Stimulated activated CD4-positive, alpha-beta T cell treated with anti-CD3 and anti-CD28 coated beads, Interleukin-1b, Interleukin-23, amount 100 ng/mL, for 24 hours (primary cell): ENCODE measurements around the gene FAM222B.
A peak's percentile ranks its signal among the peaks of the same experiment; 100 is the strongest.
"Not testable (repeated sequence)": the region's sequence is repeated elsewhere in the genome, so short reads cannot be mapped to it uniquely, and the experiment has no call there.

Source experiments
- DNase-seq, 4 experiments: peaks; one replicate each; pipeline ENCODE4 v3.0.0-alpha.2; 2020; ENCODE audit warnings: low read depth in 4 of 4, low spot score in 1 of 4

FAM222B gene

GRCh38 chr17:28841901-28842281 lies 699 bp downstream of the FAM222B start:
- DNase-seq: no peak

- no peak for DNase-seq
These were observed 3.4 kb downstream of the FAM222B start for GRCh38 chr17:28839221-28839620.

GRCh38 chr17:28836541-28836940 lies 6.0 kb downstream of the FAM222B start:
- not testable (repeated sequence) for DNase-seq

- DNase-seq: no peak
These were observed 8.2 kb downstream of the FAM222B start for GRCh38 chr17:28834420-28834819.

- no peak for DNase-seq
These were observed 14.1 kb downstream of the FAM222B start for GRCh38 chr17:28828294-28829040.

- no peak for DNase-seq
These were observed 14.9 kb downstream of the FAM222B start for GRCh38 chr17:28827672-28828071.

- DNase-seq: no peak
These were observed 23.0 kb downstream of the FAM222B start for GRCh38 chr17:28819582-28819981.

GRCh38 chr17:28818819-28819221 lies 23.8 kb downstream of the FAM222B start:
- no peak for DNase-seq

- DNase-seq: no peak
These were observed 26.1 kb downstream of the FAM222B start for GRCh38 chr17:28816540-28816939.

- DNase-seq: no peak
These were observed 29.7 kb downstream of the FAM222B start for GRCh38 chr17:28812748-28813377.

- DNase-seq: peak; percentile 81 to 98 (median 93)
These were observed 30.4 kb downstream of the FAM222B start for GRCh38 chr17:28812091-28812747.

- no peak for DNase-seq
These were observed 30.9 kb downstream of the FAM222B start for GRCh38 chr17:28811651-28812090.

- DNase-seq: no peak
These were observed 32.2 kb downstream of the FAM222B start for GRCh38 chr17:28810437-28810836.

- no peak for DNase-seq
These were observed 34.5 kb downstream of the FAM222B start for GRCh38 chr17:28807925-28808634.

GRCh38 chr17:28796062-28796461 lies 46.5 kb downstream of the FAM222B start:
- DNase-seq: no peak

- not testable (repeated sequence) for DNase-seq
These were observed 47.6 kb downstream of the FAM222B start for GRCh38 chr17:28794846-28795441.

GRCh38 chr17:28792877-28793661 lies 49.5 kb downstream of the FAM222B start:
- DNase-seq: no peak

GRCh38 chr17:28788100-28788499 lies 54.5 kb downstream of the FAM222B start:
- DNase-seq: no peak

GRCh38 chr17:28783161-28783560 lies 59.4 kb downstream of the FAM222B start:
- DNase-seq: no peak

GRCh38 chr17:28779601-28780000 lies 63.0 kb downstream of the FAM222B start:
- DNase-seq: not testable (repeated sequence)
